ENCODE data around the gene OBI1. TPM values are rescaled to one million over a fixed set of nuclear protein-coding genes. Genes with fewer than 3 reads are reported as not detected.

OBI1 gene
- total and polyA plus RNA-seq, 9 of the 15 experiments (the other 6 are each of a cell fraction or from before 2014, with no cell fraction given): 8.7 to 18.4 (median 14.2) TPM

DNA sequence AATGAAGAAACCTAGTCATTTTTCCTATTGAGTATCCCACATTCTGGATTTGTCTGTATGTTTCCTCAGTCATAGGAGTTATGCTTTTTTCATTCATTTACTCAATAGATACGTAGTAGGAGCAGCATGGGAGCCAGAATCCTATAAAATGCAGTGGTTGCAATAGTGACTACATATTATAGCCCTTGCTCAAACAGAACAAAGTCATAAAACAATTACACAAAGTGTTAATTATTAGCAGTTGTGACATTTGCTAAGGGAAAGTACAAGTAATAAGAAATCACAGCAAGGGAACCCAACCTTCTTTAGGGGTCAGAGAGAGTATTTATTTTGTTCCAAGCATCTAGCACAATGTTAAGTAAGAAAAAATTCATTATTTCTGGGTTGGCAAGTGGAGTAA is 27.9 kb downstream of the OBI1 start:
- no peaks in the 10 kb centered on the region for H4K20me1 ChIP-seq (replicated peaks; ENCODE audit: control insufficient read depth, insufficient read depth, low read length)
- H3K79me2 ChIP-seq (ENCODE audit: control insufficient read depth, insufficient read depth, low read length): no peaks in the 10 kb centered on the region
- H3K27ac ChIP-seq (ENCODE audit: extremely low read depth, low read depth, low read length): no peak overlapping the region
- ATAC-seq: no peak
- H3K4me3 ChIP-seq: no peak overlapping the region
- intact Hi-C loops (cut with micrococcal nuclease) (no loop called here), in situ Hi-C loops (cut with MboI) (no loop called here)
- TF ChIP-seq HMGXB4 (CRISPR knock-in tag; IDR thresholded peaks at IDR 0.05) (no peak), U2AF1 (optimal IDR thresholded peaks at IDR 0.05; ENCODE audit: low read depth, low read length) (no peak), JUNB (CRISPR knock-in tag; conservative IDR thresholded peaks at IDR 0.05) (no peak), FIP1L1 (IDR thresholded peaks at IDR 0.05; ENCODE audit: low read depth, low read length, poor library complexity, severe bottlenecking) (no peak), SIN3B (IDR thresholded peaks at IDR 0.05; ENCODE audit: low read depth) (no peak), ESRRA (IDR thresholded peaks at IDR 0.05; ENCODE audit: borderline replicate concordance, low read depth) (no peak), SMARCB1 (IDR thresholded peaks at IDR 0.05; ENCODE audit: insufficient read length, low read depth) (no peak), ZKSCAN1 (IDR thresholded peaks at IDR 0.05; ENCODE audit: low read depth, low read length) (no peak), ZNF639 (CRISPR knock-in tag; conservative IDR thresholded peaks at IDR 0.05 in 1 of 2, IDR thresholded peaks at IDR 0.05 in 1 of 2) (no peak), MED1 (CRISPR knock-in tag; IDR thresholded peaks at IDR 0.05; ENCODE audit: borderline replicate concordance) (no peak), KLF10 (CRISPR knock-in tag; IDR thresholded peaks at IDR 0.05) (no peak), ZNF830 (CRISPR knock-in tag; IDR thresholded peaks at IDR 0.05) (no peak), DMBX1 (CRISPR knock-in tag; IDR thresholded peaks at IDR 0.05; ENCODE audit: borderline replicate concordance) (no peak), CXXC5 (CRISPR knock-in tag; IDR thresholded peaks at IDR 0.05) (no peak), POLR2A (conservative IDR thresholded peaks at IDR 0.05) (no peak), SREBF1 (IDR thresholded peaks at IDR 0.05; ENCODE audit: borderline replicate concordance, low read depth, low read length) (no peak)
- no peak for FAIRE-seq
- H3K4me1 ChIP-seq (replicated peaks in 1 of 2; ENCODE audit: control insufficient read depth in 2 of 2, insufficient read depth in 2 of 2, low read length in 2 of 2): no peaks in the 10 kb centered on the region; a peak in 1 of 5 replicates
- no peaks in the 10 kb centered on the region for H3K9me3 ChIP-seq (replicated peaks; ENCODE audit: control insufficient read depth, insufficient read depth, low read depth, low read length)
- H3K36me3 ChIP-seq (ENCODE audit: control insufficient read depth, insufficient read depth, low read length): peaks cover 50% of the 10 kb centered on the region
- no peak overlapping the region for H3K9ac ChIP-seq (ENCODE audit: insufficient read depth in 1 of 2, low read depth in 2 of 2, low read length in 2 of 2)
- no TSS peak for BruUV-seq (replicated peaks)
- no peak overlapping the region for H2AFZ ChIP-seq (ENCODE audit: low read depth, low read length)
- no peak for DNase-seq (ENCODE audit: extremely low read depth in 1 of 4, low spot score in 3 of 4)
- ChIA-PET POLR2A (no interaction called here), CTCF (ENCODE audit: low intra/inter-chr PET ratio) (no interaction called here)
- H3K4me2 ChIP-seq (ENCODE audit: insufficient read depth, low read length): no peak overlapping the region
- H3K9me1 ChIP-seq (ENCODE audit: control insufficient read depth, insufficient read depth, low read length): no peaks in the 10 kb centered on the region
- no peaks in the 10 kb centered on the region for H3K27me3 ChIP-seq (ENCODE audit: control insufficient read depth in 2 of 2, insufficient read depth in 2 of 2, low read length in 2 of 2)
- no CpG with 5 or more reads among the region's 1 CpG for WGBS (ENCODE audit: insufficient coverage, low coverage, missing lambda C conversion rate)

All from K562 (cell line).